HepG2 (cell line): Measurements from ENCODE around the gene BLOC1S1. TPM values are rescaled to one million over a fixed set of nuclear protein-coding genes. Genes with fewer than 3 reads are reported as not detected.

Experiments
- FIP1L1 ChIP-seq: fragments of 200-400 bp; formaldehyde crosslinking; IDR thresholded peaks from 2 replicates; pipeline ENCODE4 v1.6.1; 2018; ENCODE audit warnings: low read depth, mild to moderate bottlenecking, low read length, moderate library complexity, borderline replicate concordance; ENCODE audit not compliant: insufficient read depth
- GLMP ChIP-seq: sonication (generic); formaldehyde crosslinking; IDR thresholded peaks from 2 replicates; pipeline ENCODE4 v1.9.0; 2021; ENCODE audit warnings: missing genetic modification reagents, mild to moderate bottlenecking, borderline replicate concordance
- MYNN ChIP-seq: sonication (generic); formaldehyde crosslinking; IDR thresholded peaks from 2 replicates; pipeline ENCODE4 v1.4.0; 2020; ENCODE audit warnings: mild to moderate bottlenecking, low read depth, missing genetic modification reagents
- MZF1 ChIP-seq: sonication (generic); formaldehyde crosslinking; IDR thresholded peaks from 2 replicates; pipeline ENCODE4 v1.8.1; 2023; ENCODE audit warnings: mild to moderate bottlenecking, missing genetic modification reagents, borderline replicate concordance
- PAX8 ChIP-seq: sonication (generic); formaldehyde crosslinking; IDR thresholded peaks from 2 replicates; pipeline ENCODE4 v1.8.0; 2022; ENCODE audit warnings: mild to moderate bottlenecking, missing genetic modification reagents, borderline replicate concordance
- RBM39 ChIP-seq: fragments of 200-400 bp; formaldehyde crosslinking; IDR thresholded peaks from one replicate; pipeline ENCODE4 v1.6.1; 2018; ENCODE audit warnings: antibody characterized with exemption, mild to moderate bottlenecking, low read depth, low read length; ENCODE audit not compliant: poor library complexity, severe bottlenecking
- SETDB1 ChIP-seq: sonication (generic); formaldehyde crosslinking; IDR thresholded peaks from 2 replicates; pipeline ENCODE4 v1.5.1; 2020; ENCODE audit warnings: missing genetic modification reagents, mild to moderate bottlenecking, borderline replicate concordance
- SNRNP70 ChIP-seq: fragments of 200-400 bp; formaldehyde crosslinking; IDR thresholded peaks from 2 replicates; pipeline ENCODE4 v1.6.1; 2017; ENCODE audit warnings: mild to moderate bottlenecking, low read depth, low read length, moderate library complexity
- YEATS2 ChIP-seq: sonication (generic); formaldehyde crosslinking; IDR thresholded peaks from 2 replicates; pipeline ENCODE4 v1.4.0; 2020; ENCODE audit warnings: missing genetic modification reagents, borderline replicate concordance
- ZFX ChIP-seq: sonication (generic); formaldehyde crosslinking; IDR thresholded peaks from 2 replicates; pipeline ENCODE4 v1.4.0; 2020; ENCODE audit warnings: mild to moderate bottlenecking, low read depth, missing genetic modification reagents, moderate library complexity
- ZNF12 ChIP-seq: sonication (generic); formaldehyde crosslinking; IDR thresholded peaks from 2 replicates; pipeline ENCODE4 v1.5.0; 2020; ENCODE audit warnings: missing genetic modification reagents
- ZNF160 ChIP-seq: sonication (generic); formaldehyde crosslinking; IDR thresholded peaks from 2 replicates; pipeline ENCODE4 v1.8.0; 2022; ENCODE audit warnings: mild to moderate bottlenecking, inconsistent platforms, missing genetic modification reagents
- ZNF331 ChIP-seq: sonication (generic); formaldehyde crosslinking; IDR thresholded peaks from 2 replicates; pipeline ENCODE4 v1.4.0; 2020; ENCODE audit warnings: missing genetic modification reagents
- ZNF510 ChIP-seq: sonication (generic); formaldehyde crosslinking; IDR thresholded peaks from 2 replicates; pipeline ENCODE4 v1.4.0; 2020; ENCODE audit warnings: low read depth, mild to moderate bottlenecking, missing genetic modification reagents
- ZNF678 ChIP-seq: sonication (generic); formaldehyde crosslinking; IDR thresholded peaks from 2 replicates; pipeline ENCODE4 v1.4.0; 2020; ENCODE audit warnings: mild to moderate bottlenecking, missing genetic modification reagents
- polyA plus RNA-seq, 8 experiments: library from polyadenylated mRNA; depleted of rRNA in 3 of 8; stranded (reverse) in 7 of 8; unstranded in 1 of 8; fragments of >200 nt; fragmentation: Illumina TruSeq in 4 of 8; extraction: Trizol in 4 of 8; gene quantifications; 2 replicates each; pipeline versions ENCODE4 v1.2.1 to v1.2.3, GENCODE V29; 2011 to 2016; ENCODE audit warnings: low read depth in 4 of 8, missing spikeins in 1 of 8, mixed read lengths in 1 of 8; ENCODE audit not compliant: insufficient read depth in 1 of 8
- total RNA-seq, 5 experiments: library from RNA; depleted of rRNA; stranded (reverse); fragments of >200 nt; fragmentation: Illumina TruSeq; extraction: Trizol; gene quantifications; 2 replicates each; pipeline ENCODE4 v1.2.3, GENCODE V29; 2016; ENCODE audit warnings: low read depth in 1 of 5
- TF ChIP-seq, protein P1 (sequence below): sonication (generic); formaldehyde crosslinking; IDR thresholded peaks from 2 replicates; pipeline ENCODE4 v1.8.0; 2022; ENCODE audit warnings: mild to moderate bottlenecking, missing genetic modification reagents, borderline replicate concordance
- TF ChIP-seq, protein P2 (sequence below): sonication (generic); formaldehyde crosslinking; IDR thresholded peaks from 2 replicates; pipeline ENCODE4 v1.4.0; 2020; ENCODE audit warnings: missing genetic modification reagents
- TF ChIP-seq, protein P3 (sequence below): sonication (generic); formaldehyde crosslinking; IDR thresholded peaks from 2 replicates; pipeline ENCODE4 v1.4.0; 2020; ENCODE audit warnings: low read depth, mild to moderate bottlenecking, missing genetic modification reagents
- TF ChIP-seq, protein P4 (sequence below): sonication (generic); formaldehyde crosslinking; IDR thresholded peaks from 2 replicates; pipeline ENCODE4 v1.4.0; 2020; ENCODE audit warnings: missing genetic modification reagents, mild to moderate bottlenecking, borderline replicate concordance

Gene BLOC1S1
- total and polyA plus RNA-seq, 2 of the 13 experiments (the other 11 are each of a cell fraction or from before 2014, with no cell fraction given), result 55.1 to 95.3 TPM

GRCh38 chr12:55715833-55716581 is at the start of gene BLOC1S1 (continued):
- TF ChIP-seq GLMP (CRISPR knock-in tag) (no peak), RBM39 (peak; percentile 35), PAX8 (CRISPR knock-in tag) (no peak), ZNF331 (peak; percentile 64; the same call in 1 of the 2 replicates), MYNN (CRISPR knock-in tag) (no peak), YEATS2 (CRISPR knock-in tag) (peak; percentile 94), ZNF678 (CRISPR knock-in tag) (no peak), ZFX (peak; percentile 96), MZF1 (CRISPR knock-in tag) (no peak), ZNF510 (CRISPR knock-in tag) (no peak), ZNF160 (CRISPR knock-in tag) (no peak), ZNF12 (no peak), FIP1L1 (no peak), SETDB1 (CRISPR knock-in tag) (0 out of 2 replicates have a peak, but pooled peaks have one; percentile 14), SNRNP70 (no peak)
- TF ChIP-seq, protein P1, sequence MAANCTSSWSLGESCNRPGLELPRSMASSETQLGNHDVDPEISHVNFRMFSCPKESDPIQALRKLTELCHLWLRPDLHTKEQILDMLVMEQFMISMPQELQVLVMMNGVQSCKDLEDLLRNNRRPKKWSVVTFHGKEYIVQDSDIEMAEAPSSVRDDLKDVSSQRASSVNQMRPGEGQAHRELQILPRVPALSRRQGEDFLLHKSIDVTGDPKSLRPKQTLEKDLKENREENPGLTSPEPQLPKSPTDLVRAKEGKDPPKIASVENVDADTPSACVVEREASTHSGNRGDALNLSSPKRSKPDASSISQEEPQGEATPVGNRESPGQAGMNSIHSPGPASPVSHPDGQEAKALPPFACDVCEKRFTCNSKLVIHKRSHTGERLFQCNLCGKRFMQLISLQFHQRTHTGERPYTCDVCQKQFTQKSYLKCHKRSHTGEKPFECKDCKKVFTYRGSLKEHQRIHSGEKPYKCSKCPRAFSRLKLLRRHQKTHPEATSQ (CRISPR knock-in tag), result peak; percentile 73; the same call in 1 of the 2 replicates
- TF ChIP-seq, protein P2, sequence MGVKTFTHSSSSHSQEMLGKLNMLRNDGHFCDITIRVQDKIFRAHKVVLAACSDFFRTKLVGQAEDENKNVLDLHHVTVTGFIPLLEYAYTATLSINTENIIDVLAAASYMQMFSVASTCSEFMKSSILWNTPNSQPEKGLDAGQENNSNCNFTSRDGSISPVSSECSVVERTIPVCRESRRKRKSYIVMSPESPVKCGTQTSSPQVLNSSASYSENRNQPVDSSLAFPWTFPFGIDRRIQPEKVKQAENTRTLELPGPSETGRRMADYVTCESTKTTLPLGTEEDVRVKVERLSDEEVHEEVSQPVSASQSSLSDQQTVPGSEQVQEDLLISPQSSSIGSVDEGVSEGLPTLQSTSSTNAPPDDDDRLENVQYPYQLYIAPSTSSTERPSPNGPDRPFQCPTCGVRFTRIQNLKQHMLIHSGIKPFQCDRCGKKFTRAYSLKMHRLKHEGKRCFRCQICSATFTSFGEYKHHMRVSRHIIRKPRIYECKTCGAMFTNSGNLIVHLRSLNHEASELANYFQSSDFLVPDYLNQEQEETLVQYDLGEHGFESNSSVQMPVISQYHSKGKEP (CRISPR knock-in tag), result no peak
- TF ChIP-seq, protein P3, sequence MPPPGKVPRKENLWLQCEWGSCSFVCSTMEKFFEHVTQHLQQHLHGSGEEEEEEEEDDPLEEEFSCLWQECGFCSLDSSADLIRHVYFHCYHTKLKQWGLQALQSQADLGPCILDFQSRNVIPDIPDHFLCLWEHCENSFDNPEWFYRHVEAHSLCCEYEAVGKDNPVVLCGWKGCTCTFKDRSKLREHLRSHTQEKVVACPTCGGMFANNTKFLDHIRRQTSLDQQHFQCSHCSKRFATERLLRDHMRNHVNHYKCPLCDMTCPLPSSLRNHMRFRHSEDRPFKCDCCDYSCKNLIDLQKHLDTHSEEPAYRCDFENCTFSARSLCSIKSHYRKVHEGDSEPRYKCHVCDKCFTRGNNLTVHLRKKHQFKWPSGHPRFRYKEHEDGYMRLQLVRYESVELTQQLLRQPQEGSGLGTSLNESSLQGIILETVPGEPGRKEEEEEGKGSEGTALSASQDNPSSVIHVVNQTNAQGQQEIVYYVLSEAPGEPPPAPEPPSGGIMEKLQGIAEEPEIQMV (CRISPR knock-in tag), result no peak
- TF ChIP-seq, protein P4, sequence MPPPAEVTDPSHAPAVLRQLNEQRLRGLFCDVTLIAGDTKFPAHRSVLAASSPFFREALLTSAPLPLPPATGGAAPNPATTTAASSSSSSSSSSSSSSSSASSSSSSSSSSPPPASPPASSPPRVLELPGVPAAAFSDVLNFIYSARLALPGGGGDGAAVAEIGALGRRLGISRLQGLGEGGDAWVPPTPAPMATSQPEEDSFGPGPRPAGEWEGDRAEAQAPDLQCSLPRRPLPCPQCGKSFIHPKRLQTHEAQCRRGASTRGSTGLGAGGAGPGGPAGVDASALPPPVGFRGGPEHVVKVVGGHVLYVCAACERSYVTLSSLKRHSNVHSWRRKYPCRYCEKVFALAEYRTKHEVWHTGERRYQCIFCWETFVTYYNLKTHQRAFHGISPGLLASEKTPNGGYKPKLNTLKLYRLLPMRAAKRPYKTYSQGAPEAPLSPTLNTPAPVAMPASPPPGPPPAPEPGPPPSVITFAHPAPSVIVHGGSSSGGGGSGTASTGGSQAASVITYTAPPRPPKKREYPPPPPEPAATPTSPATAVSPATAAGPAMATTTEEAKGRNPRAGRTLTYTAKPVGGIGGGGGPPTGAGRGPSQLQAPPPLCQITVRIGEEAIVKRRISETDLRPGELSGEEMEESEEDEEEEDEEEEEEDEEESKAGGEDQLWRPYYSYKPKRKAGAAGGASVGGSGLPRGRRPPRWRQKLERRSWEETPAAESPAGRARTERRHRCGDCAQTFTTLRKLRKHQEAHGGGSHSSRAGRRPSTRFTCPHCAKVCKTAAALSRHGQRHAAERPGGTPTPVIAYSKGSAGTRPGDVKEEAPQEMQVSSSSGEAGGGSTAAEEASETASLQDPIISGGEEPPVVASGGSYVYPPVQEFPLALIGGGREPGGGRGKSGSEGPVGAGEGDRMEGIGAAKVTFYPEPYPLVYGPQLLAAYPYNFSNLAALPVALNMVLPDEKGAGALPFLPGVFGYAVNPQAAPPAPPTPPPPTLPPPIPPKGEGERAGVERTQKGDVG, result peak; percentile 69; the same call in 1 of the 2 replicates
